Endothelial cell of umbilical vein (primary cell): ENCODE measurements around the gene PPAN. TPM values are rescaled to one million over a fixed set of nuclear protein-coding genes. Genes with fewer than 3 reads are reported as not detected.

Experiments used
- BruUV-seq: library from RNA; stranded (reverse); fragments of 400-500 nt; replicated peaks from 2 replicates; lab custom pipeline; 2021; lab: Mats Ljungman, UMichigan
- CTCF ChIA-PET: fragments of 300-600, 350-600 bp; sonication (Branson Sonifier 250); formaldehyde crosslinking; loops from one replicate; lab custom pipeline; 2021; ENCODE audit warnings: antibody characterized with exemption, inconsistent platforms; lab: Charles Lee
- POLR2A ChIA-PET: fragments of 300-600, 350-600 bp; sonication (Branson Sonifier 250); formaldehyde crosslinking; loops from one replicate; lab custom pipeline; 2021; ENCODE audit warnings: antibody characterized with exemption, inconsistent platforms; lab: Charles Lee
- DNase-seq: peaks from one replicate; pipeline ENCODE4 v3.0.0-alpha.2; 2011; ENCODE audit warnings: low read depth, low spot score
- FAIRE-seq: peaks from 2 replicates; lab custom pipeline; 2011; peaks lifted over from hg19 to GRCh38; lab: Jason Lieb, UNC
- H2AFZ ChIP-seq: 2 replicates; pipeline ENCODE4 v1.6.0; 2012; ENCODE audit warnings: low read depth, low read length, control low read depth, inconsistent platforms
- H3K27ac ChIP-seq: 2 replicates; pipeline ENCODE4 v1.5.1; 2011; ENCODE audit warnings: low read depth, mild to moderate bottlenecking, control low read depth, low read length, moderate library complexity; ENCODE audit not compliant: insufficient read depth
- H3K27me3 ChIP-seq, 2 experiments: 2 replicates each; pipeline versions ENCODE4 v1.6.0 to v1.6.1; 2011; ENCODE audit warnings: low read length in 2 of 2, mixed read lengths in 1 of 2; ENCODE audit not compliant: control insufficient read depth in 2 of 2, insufficient read depth in 2 of 2
- H3K36me3 ChIP-seq, 2 experiments: 2 replicates in 1 of 2; 3 replicates in 1 of 2; pipeline ENCODE4 v1.5.1; 2011; ENCODE audit warnings: low read length in 2 of 2, mild to moderate bottlenecking in 1 of 2, moderate library complexity in 1 of 2; ENCODE audit not compliant: control insufficient read depth in 2 of 2, insufficient read depth in 2 of 2; ENCODE audit errors: extremely low read depth in 1 of 2
- H3K4me1 ChIP-seq: 3 replicates; pipeline ENCODE4 v1.5.1; 2011; ENCODE audit warnings: mild to moderate bottlenecking, low read length; ENCODE audit not compliant: control insufficient read depth, insufficient read depth; ENCODE audit errors: extremely low read depth
- H3K4me2 ChIP-seq: 2 replicates; pipeline ENCODE4 v1.6.1; 2011; ENCODE audit warnings: low read length, control low read depth, mixed read lengths; ENCODE audit not compliant: insufficient read depth
- H3K4me3 ChIP-seq, 3 experiments: fragments of 200-600 bp in 1 of 3; sonication (generic), shearing (Covaris generic) in 1 of 3; replicated peaks in 1 of 3; 2 replicates each; pipeline ENCODE4 v1.5.1; 2011 to 2016; ENCODE audit warnings: control low read depth in 3 of 3, low read length in 3 of 3, mild to moderate bottlenecking in 2 of 3, inconsistent platforms in 1 of 3, low read depth in 1 of 3, moderate library complexity in 1 of 3; ENCODE audit not compliant: insufficient read depth in 1 of 3
- H3K79me2 ChIP-seq: 2 replicates; pipeline ENCODE4 v1.6.0; 2012; ENCODE audit warnings: low read length, inconsistent platforms; ENCODE audit not compliant: control insufficient read depth, insufficient read depth
- H3K9ac ChIP-seq: replicated peaks from 2 replicates; pipeline ENCODE3; 2011; ENCODE audit warnings: low read length, control low read depth; ENCODE audit not compliant: insufficient read depth; ENCODE audit errors: extremely low read depth
- H3K9me1 ChIP-seq: replicated peaks from 3 replicates; pipeline ENCODE4 v1.6.0; 2011; ENCODE audit warnings: mild to moderate bottlenecking, low read length; ENCODE audit not compliant: control insufficient read depth, insufficient read depth; ENCODE audit errors: extremely low read depth
- H3K9me3 ChIP-seq: replicated peaks from 2 replicates; pipeline ENCODE4 v1.5.1; 2012; ENCODE audit warnings: low read length, inconsistent platforms; ENCODE audit not compliant: control insufficient read depth, insufficient read depth
- H4K20me1 ChIP-seq: replicated peaks from 2 replicates; pipeline ENCODE3; 2011; ENCODE audit warnings: mild to moderate bottlenecking, low read length; ENCODE audit not compliant: control insufficient read depth, insufficient read depth; ENCODE audit errors: extremely low read depth
- EZH2 ChIP-seq: IDR thresholded peaks from 2 replicates; pipeline ENCODE4 v1.6.1; 2012; ENCODE audit warnings: borderline replicate concordance, low read depth, mild to moderate bottlenecking, moderate library complexity, low read length, inconsistent platforms; ENCODE audit not compliant: severe bottlenecking
- FOS ChIP-seq: IDR thresholded peaks from 2 replicates; pipeline ENCODE4 v1.6.1; 2011; ENCODE audit warnings: mild to moderate bottlenecking, low read length, moderate library complexity, borderline replicate concordance; ENCODE audit not compliant: insufficient read depth
- GATA2 ChIP-seq: IDR thresholded peaks from 2 replicates; pipeline ENCODE4 v1.7.0; 2011; ENCODE audit warnings: low read depth, mild to moderate bottlenecking, moderate library complexity, mixed read lengths, low read length; ENCODE audit not compliant: insufficient read length, insufficient read depth
- JUN ChIP-seq: IDR thresholded peaks from 2 replicates; pipeline ENCODE4 v1.6.1; 2011; ENCODE audit warnings: borderline replicate concordance, low read depth; ENCODE audit not compliant: insufficient read length, insufficient read depth
- MYC ChIP-seq: IDR thresholded peaks from one replicate; pipeline ENCODE4 v1.6.1; 2011; ENCODE audit warnings: mild to moderate bottlenecking, low read depth, low read length
- POLR2A ChIP-seq: IDR thresholded peaks from 2 replicates; pipeline ENCODE4 v1.6.1; 2012; ENCODE audit warnings: low read depth, mild to moderate bottlenecking, control low read depth, low read length
- POLR2AphosphoS5 ChIP-seq: IDR thresholded peaks from 2 replicates; pipeline ENCODE4 v1.6.1; 2012; ENCODE audit warnings: low read depth, mild to moderate bottlenecking, control low read depth, low read length, moderate library complexity; ENCODE audit not compliant: insufficient read depth
- dilution Hi-C: fragments of 300-500 bp; cut with MboI; formaldehyde crosslinking; loops from one replicate; pipeline ENCODE4 v1.15.0; 2019; ENCODE audit warnings: low sequenced_read_pairs; ENCODE audit not compliant: extremely low pct_ligation_motif_present
- intact Hi-C: fragments of 100-400 bp; cut with micrococcal nuclease; formaldehyde crosslinking; loops from one replicate; pipeline ENCODE4 v1.10.0; 2022
- polyA plus RNA-seq, 4 experiments: library from polyadenylated mRNA; depleted of rRNA in 3 of 4; stranded (reverse) in 3 of 4; unstranded in 1 of 4; fragments of >200 nt; gene quantifications; 2 replicates each; pipeline versions ENCODE4 v1.2.1 to v1.2.3, GENCODE V29; 2011 to 2012; ENCODE audit warnings: missing spikeins in 1 of 4
- total RNA-seq: library from RNA; stranded (reverse); gene quantifications from 2 replicates; pipeline ENCODE4 v1.2.3, GENCODE V29; 2021
- TF ChIP-seq, protein P1 (sequence below), 2 donors: IDR thresholded peaks; 1 replicate in 1 of 2; 2 replicates in 1 of 2; pipeline ENCODE4 v1.5.1; 2011; ENCODE audit warnings: low read length in 2 of 2, mild to moderate bottlenecking in 2 of 2, moderate library complexity in 2 of 2, control low read depth in 1 of 2, inconsistent platforms in 1 of 2, low read depth in 1 of 2; ENCODE audit not compliant: insufficient read depth in 1 of 2; ENCODE audit errors: extremely low read depth in 1 of 2
- TF ChIP-seq, protein P2 (sequence below): IDR thresholded peaks from 2 replicates; pipeline ENCODE4 v1.6.1; 2011; ENCODE audit not compliant: insufficient read depth, insufficient read length

Gene PPAN
- total and polyA plus RNA-seq, 2 donors (not counting 3 experiments of a cell fraction or from before 2014, with no cell fraction given), result 27.6 to 51.6 TPM

- intact Hi-C loops, result no loop called here
- H4K20me1 ChIP-seq, result no peaks in the 10 kb centered on the region
- no peaks in the 10 kb centered on the region for H3K79me2 ChIP-seq
- no peaks in the 10 kb centered on the region for H3K4me1 ChIP-seq
- DNase-seq, result no peak
- no TSS peak for BruUV-seq
- no peak overlapping the region for H3K4me3 ChIP-seq
- H3K36me3 ChIP-seq, result no peaks in the 10 kb centered on the region
- ChIA-PET CTCF (interaction anchor here (1.2 kb wide), 1 partner anchor 11 kb away, joined by 3 read pairs; no protein-coding TSS in a partner anchor), POLR2A (no interaction called here)
- dilution Hi-C loops, result no loop called here
- no peak overlapping the region for H3K9ac ChIP-seq
- no peak overlapping the region for H3K4me2 ChIP-seq
- no peaks in the 10 kb centered on the region for H3K9me1 ChIP-seq
- no peaks in the 10 kb centered on the region for H3K27me3 ChIP-seq
- FAIRE-seq, result no peak
- TF ChIP-seq JUN, result no peak
- no peak for TF ChIP-seq EZH2
- no peaks in the 10 kb centered on the region for H3K9me3 ChIP-seq
- no peak overlapping the region for H3K27ac ChIP-seq
- no peak overlapping the region for H2AFZ ChIP-seq
Observed at GRCh38 chr19:10068205-10068604, 38.0 kb upstream of the PPAN start.

DNA sequence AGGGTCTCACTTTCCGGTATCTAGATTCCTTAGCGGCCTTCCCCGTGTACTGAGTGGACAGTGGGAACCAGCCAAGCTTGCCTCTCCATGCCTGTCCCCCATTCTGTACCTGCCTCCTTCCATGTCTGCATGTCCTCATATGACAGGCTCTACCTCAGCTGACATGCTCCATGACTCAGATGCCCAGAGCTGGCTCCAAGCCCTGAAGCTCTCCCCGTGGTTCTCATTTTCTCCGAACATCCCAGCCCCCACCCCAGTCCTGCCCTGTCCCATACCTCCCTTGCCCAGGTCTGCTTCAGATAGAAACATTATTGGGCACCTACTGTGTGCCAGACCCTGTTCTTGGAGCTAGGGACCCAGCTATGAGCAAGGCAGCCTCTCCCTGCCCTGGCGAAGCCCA is 37.1 kb upstream of the PPAN start:
- FAIRE-seq (no peak), DNase-seq (no peak)
- no peaks in the 10 kb centered on the region for H3K27me3 ChIP-seq
- no peak overlapping the region for H3K27ac ChIP-seq
- CTCF ChIA-PET, result no interaction called here
- no peaks in the 10 kb centered on the region for H3K4me1 ChIP-seq
- no peak overlapping the region for H2AFZ ChIP-seq
- H3K9me3 ChIP-seq, result no peaks in the 10 kb centered on the region
- intact Hi-C loops (no loop called here), dilution Hi-C loops (no loop called here)
- no TSS peak for BruUV-seq
- no peaks in the 10 kb centered on the region for H3K9me1 ChIP-seq
- no peak overlapping the region for H3K4me2 ChIP-seq
- POLR2A ChIA-PET, result no interaction called here
- H3K9ac ChIP-seq, result no peak overlapping the region
- H3K79me2 ChIP-seq, result no peaks in the 10 kb centered on the region
- no peak overlapping the region for H3K4me3 ChIP-seq
- no peaks in the 10 kb centered on the region for H3K36me3 ChIP-seq
- TF ChIP-seq POLR2AphosphoS5 (no peak), FOS (no peak), GATA2 (no peak), MYC (no peak), POLR2A (no peak), JUN (no peak), EZH2 (no peak)
- TF ChIP-seq, protein P1, sequence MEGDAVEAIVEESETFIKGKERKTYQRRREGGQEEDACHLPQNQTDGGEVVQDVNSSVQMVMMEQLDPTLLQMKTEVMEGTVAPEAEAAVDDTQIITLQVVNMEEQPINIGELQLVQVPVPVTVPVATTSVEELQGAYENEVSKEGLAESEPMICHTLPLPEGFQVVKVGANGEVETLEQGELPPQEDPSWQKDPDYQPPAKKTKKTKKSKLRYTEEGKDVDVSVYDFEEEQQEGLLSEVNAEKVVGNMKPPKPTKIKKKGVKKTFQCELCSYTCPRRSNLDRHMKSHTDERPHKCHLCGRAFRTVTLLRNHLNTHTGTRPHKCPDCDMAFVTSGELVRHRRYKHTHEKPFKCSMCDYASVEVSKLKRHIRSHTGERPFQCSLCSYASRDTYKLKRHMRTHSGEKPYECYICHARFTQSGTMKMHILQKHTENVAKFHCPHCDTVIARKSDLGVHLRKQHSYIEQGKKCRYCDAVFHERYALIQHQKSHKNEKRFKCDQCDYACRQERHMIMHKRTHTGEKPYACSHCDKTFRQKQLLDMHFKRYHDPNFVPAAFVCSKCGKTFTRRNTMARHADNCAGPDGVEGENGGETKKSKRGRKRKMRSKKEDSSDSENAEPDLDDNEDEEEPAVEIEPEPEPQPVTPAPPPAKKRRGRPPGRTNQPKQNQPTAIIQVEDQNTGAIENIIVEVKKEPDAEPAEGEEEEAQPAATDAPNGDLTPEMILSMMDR (IDR thresholded peaks at IDR 0.05; ENCODE audit: extremely low read depth in 1 of 2, insufficient read depth in 1 of 2, low read depth in 1 of 2, low read length in 2 of 2), result no peak
- TF ChIP-seq, protein P2, sequence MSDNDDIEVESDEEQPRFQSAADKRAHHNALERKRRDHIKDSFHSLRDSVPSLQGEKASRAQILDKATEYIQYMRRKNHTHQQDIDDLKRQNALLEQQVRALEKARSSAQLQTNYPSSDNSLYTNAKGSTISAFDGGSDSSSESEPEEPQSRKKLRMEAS, result no peak
- H4K20me1 ChIP-seq, result no peaks in the 10 kb centered on the region
